Mesothelial cell of epicardium (in vitro differentiated cells): ENCODE results near the gene LRRC8C. TPM values are rescaled to one million over a fixed set of nuclear protein-coding genes. Genes with fewer than 3 reads are reported as not detected.

ENCODE experiments used
- DNase-seq, 2 experiments: peaks; one replicate each; pipeline ENCODE4 v3.0.0; 2021; ENCODE audit warnings: low spot score in 2 of 2; ENCODE audit not compliant: unreplicated experiment in 2 of 2
- H3K27ac Mint-ChIP-seq: 2 replicates; pipeline ENCODE4 v1.8.0; 2021; ENCODE audit warnings: mixed read lengths
- H3K27me3 Mint-ChIP-seq: 2 replicates; pipeline ENCODE4 v1.8.0; 2021; ENCODE audit warnings: low read depth, mixed read lengths
- H3K36me3 Mint-ChIP-seq: 2 replicates; pipeline ENCODE4 v1.8.0; 2021; ENCODE audit warnings: mixed read lengths
- H3K4me1 Mint-ChIP-seq: 2 replicates; pipeline ENCODE4 v1.8.0; 2021; ENCODE audit warnings: mixed read lengths
- H3K4me3 Mint-ChIP-seq: 2 replicates; pipeline ENCODE4 v1.8.0; 2021; ENCODE audit warnings: mild to moderate bottlenecking, moderate library complexity, mixed read lengths
- H3K9me3 Mint-ChIP-seq: 2 replicates; pipeline ENCODE4 v1.8.0; 2021; ENCODE audit warnings: mixed read lengths
- total RNA-seq: library from RNA; stranded (reverse); gene quantifications from 3 replicates; pipeline ENCODE4 v1.2.1, GENCODE V29; 2021
- TF ChIP-seq, protein P1 (sequence below): fragments of 200-600 bp; sonication (generic); IDR thresholded peaks from one replicate; pipeline ENCODE4 v1.5.0; 2021; ENCODE audit warnings: antibody characterized with exemption; ENCODE audit not compliant: unreplicated experiment

The LRRC8C gene
- total RNA-seq, 1 donor from 2014 or later: 1.3 TPM

DNA sequence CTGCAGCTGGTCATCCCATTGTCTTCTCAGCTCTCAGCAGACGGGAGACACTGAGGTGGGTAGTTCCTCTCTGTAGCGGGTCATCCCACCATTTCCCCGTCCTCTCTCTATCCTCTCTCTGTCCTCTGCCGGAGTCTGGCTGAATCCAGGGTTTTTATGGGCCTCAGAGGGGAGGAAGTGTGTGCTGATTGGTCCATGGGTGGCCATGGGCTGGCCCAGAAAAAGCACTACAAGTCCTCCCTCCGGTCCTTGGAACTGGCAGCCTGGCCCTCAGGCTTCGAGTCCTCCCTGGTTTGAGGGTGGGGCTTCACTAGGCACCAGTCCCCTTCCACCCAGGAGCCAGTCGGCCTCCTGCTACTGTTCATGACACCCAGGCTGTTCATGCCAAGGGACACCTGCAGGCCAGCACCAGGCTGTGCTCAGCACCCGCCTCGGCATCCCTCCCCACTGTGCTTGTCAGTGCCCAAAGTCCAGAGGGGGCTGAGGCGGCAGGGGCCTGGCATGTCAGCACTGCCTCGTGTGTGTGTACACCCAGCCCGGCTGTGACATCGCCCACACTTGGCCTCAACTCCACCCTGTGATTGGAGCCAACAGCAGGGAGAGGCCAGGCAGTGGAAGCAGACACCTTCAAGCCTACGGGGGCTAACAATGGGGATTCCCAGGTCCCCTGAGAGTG lies 23.0 kb upstream of the LRRC8C start:
- H3K27ac Mint-ChIP-seq: no peak overlapping the region
- peaks cover 9% of the 10 kb centered on the region for H3K27me3 Mint-ChIP-seq
- peaks cover 8% of the 10 kb centered on the region for H3K4me1 Mint-ChIP-seq
- no peaks in the 10 kb centered on the region for H3K36me3 Mint-ChIP-seq
- TF ChIP-seq, protein P1, sequence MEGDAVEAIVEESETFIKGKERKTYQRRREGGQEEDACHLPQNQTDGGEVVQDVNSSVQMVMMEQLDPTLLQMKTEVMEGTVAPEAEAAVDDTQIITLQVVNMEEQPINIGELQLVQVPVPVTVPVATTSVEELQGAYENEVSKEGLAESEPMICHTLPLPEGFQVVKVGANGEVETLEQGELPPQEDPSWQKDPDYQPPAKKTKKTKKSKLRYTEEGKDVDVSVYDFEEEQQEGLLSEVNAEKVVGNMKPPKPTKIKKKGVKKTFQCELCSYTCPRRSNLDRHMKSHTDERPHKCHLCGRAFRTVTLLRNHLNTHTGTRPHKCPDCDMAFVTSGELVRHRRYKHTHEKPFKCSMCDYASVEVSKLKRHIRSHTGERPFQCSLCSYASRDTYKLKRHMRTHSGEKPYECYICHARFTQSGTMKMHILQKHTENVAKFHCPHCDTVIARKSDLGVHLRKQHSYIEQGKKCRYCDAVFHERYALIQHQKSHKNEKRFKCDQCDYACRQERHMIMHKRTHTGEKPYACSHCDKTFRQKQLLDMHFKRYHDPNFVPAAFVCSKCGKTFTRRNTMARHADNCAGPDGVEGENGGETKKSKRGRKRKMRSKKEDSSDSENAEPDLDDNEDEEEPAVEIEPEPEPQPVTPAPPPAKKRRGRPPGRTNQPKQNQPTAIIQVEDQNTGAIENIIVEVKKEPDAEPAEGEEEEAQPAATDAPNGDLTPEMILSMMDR: no peak
- H3K9me3 Mint-ChIP-seq: no peaks in the 10 kb centered on the region
- H3K4me3 Mint-ChIP-seq: no peak overlapping the region
- DNase-seq: no peak

DNA sequence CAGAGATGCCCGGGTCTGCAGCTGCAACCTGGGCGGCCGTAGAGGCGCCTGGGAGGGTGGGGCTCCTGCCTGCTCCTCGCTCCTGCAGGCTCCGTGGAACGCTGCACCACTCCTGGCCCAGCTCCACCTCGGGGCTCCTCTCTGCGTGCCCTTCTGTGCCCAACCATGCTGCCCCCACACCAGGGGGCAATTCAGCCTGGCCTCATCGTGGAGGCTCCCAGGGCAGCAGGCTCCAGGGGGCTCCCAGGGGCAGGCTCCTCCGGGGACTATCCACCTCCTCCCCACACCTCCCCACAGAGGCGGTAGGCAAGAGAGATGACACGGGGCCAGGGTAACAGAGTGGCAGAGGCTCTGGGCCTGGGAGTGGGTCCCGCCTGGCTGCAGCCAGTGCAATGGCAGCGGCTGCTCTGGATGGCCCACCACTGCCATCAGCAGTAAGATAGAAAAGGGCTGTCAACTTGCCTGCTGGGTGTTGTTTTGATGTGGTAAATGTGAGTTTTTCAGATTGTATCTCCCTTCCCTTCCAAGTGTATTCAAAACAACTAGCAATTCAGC lies 22.4 kb upstream of the LRRC8C start:
- no peaks in the 10 kb centered on the region for H3K9me3 Mint-ChIP-seq
- TF ChIP-seq, protein P1: no peak
- H3K27ac Mint-ChIP-seq: no peak overlapping the region
- H3K4me1 Mint-ChIP-seq: peaks cover 8% of the 10 kb centered on the region
- no peak overlapping the region for H3K4me3 Mint-ChIP-seq
- H3K27me3 Mint-ChIP-seq: peaks cover 9% of the 10 kb centered on the region
- no peak for DNase-seq
- H3K36me3 Mint-ChIP-seq: no peaks in the 10 kb centered on the region

DNA sequence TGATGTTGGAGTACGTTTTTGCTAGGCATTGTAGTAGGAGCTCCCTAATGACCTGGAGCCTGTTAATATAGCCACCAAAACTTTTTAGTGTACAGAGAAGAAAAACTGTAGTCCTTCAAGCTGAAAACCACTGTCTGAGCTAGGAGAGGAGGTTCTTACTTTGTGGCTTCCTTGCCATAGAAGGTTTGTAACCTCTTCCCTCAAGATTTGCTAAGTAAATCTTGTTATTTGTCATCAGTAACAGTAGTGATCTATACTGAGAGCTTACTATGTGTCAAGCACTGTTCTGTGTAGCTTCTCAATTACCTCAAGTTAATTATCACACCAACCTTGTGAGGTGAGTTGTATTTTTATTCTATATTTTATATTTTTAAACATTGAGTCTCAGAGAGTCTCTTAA lies 21.2 kb upstream of the LRRC8C start:
- TF ChIP-seq, protein P1: no peak
- peaks cover 17% of the 10 kb centered on the region for H3K4me1 Mint-ChIP-seq
- no peak overlapping the region for H3K27ac Mint-ChIP-seq
- no peaks in the 10 kb centered on the region for H3K9me3 Mint-ChIP-seq
- no peak overlapping the region for H3K4me3 Mint-ChIP-seq
- no peak for DNase-seq
- H3K27me3 Mint-ChIP-seq: peaks cover 9% of the 10 kb centered on the region
- no peaks in the 10 kb centered on the region for H3K36me3 Mint-ChIP-seq

DNA sequence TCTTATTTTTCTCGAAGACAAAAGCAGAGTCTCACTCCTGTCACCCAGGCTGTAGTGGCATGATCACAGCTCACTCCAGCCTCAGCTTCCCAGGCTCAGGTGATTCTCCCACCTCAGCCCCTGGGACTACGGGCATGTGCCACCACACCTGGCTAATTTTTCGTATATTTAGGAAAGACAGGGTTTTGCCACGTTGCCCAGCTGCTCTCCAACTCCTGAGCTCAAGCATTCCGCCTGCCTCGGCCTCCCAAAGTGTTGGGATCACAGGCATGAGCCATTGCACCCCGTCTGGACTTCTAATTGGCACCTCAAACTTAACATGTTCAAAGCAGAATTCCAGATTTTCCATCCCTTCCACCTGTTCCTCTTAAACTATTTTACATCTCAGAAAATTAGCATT lies 19.0 kb upstream of the LRRC8C start:
- H3K9me3 Mint-ChIP-seq: peaks cover 5% of the 10 kb centered on the region
- TF ChIP-seq, protein P1: no peak
- peaks cover 8% of the 10 kb centered on the region for H3K4me1 Mint-ChIP-seq
- no peak overlapping the region for H3K4me3 Mint-ChIP-seq
- no peaks in the 10 kb centered on the region for H3K36me3 Mint-ChIP-seq
- no peak for DNase-seq
- H3K27ac Mint-ChIP-seq: no peak overlapping the region
- H3K27me3 Mint-ChIP-seq: peaks cover 11% of the 10 kb centered on the region

DNA sequence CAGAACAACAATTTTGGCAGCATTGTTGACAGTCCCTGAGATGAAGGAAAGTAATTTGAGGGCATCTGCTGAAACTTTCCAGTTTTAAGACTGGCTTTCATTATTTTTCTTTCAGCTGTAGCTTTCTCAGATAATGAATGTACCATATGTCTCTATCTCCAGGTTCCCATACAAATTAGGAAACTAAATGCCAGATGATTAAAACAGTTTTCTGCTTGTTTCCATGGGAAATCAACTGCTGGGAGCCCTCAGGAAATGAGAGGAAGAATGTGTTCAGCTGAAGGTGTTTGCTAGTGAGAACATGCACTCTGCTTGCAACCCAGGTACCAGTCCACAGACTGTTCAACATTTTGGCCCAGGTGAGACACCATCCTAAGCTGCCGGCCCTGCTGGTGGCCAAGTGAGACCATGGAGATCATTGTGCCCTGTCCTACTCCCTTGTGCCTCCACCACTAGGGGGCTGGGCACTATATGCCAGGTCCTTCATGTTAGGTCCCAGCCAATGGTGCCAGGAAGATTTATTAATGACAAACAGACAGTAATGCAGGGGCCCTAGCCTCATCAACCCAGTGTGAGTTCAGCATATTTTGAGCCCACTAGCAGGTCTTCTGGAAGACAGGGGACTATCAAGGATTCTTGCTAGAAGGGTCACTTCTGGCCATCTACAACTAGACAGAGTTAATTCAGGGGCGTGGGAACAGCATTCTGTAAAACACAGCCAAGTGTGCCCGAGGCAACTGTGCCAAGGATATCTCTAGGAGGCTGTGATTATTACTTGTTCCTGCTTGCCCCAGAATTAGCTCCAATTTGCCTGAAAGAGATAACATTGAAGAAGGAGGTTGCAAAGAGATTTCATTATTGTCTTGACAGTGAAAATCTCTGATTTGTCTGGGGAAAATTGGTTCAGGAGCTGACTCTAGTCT lies 17.0 kb upstream of the LRRC8C start:
- DNase-seq: no peak
- no peaks in the 10 kb centered on the region for H3K36me3 Mint-ChIP-seq
- no peak overlapping the region for H3K4me3 Mint-ChIP-seq
- H3K27me3 Mint-ChIP-seq: peaks cover 15% of the 10 kb centered on the region
- H3K9me3 Mint-ChIP-seq: peaks cover 5% of the 10 kb centered on the region
- peaks cover 8% of the 10 kb centered on the region for H3K4me1 Mint-ChIP-seq
- TF ChIP-seq, protein P1: peak; percentile 35
- H3K27ac Mint-ChIP-seq: no peak overlapping the region
